Activated T-helper 1 cell treated with anti-CD3 and anti-CD28 coated beads, Interleukin-12 subunit alpha, Interleukin-12 subunit beta, Interleukin-2, Interleukin-4 antibody, amounts not matched to agents 30 ng/mL and 10 ng/mL and 1 ng/mL, durations not matched to agents 14 hours and 24 hours and 36 hours (primary cell): ENCODE results near the gene ZEB2. TPM values are rescaled to one million over a fixed set of nuclear protein-coding genes. Genes with fewer than 3 reads are reported as not detected.
A peak's percentile ranks its signal among the peaks of the same experiment; 100 is the strongest.

ENCODE experiments used
- DNase-seq: peaks from one replicate; pipeline ENCODE4 v3.0.0; 2021; ENCODE audit warnings: low spot score
- H3K27ac Mint-ChIP-seq: one replicate; pipeline ENCODE4 v1.8.0; 2021; ENCODE audit warnings: mild to moderate bottlenecking, mixed read lengths
- H3K27me3 Mint-ChIP-seq: one replicate; pipeline ENCODE4 v1.8.0; 2022; ENCODE audit warnings: mild to moderate bottlenecking, moderate library complexity, mixed read lengths; ENCODE audit not compliant: insufficient read depth
- H3K36me3 Mint-ChIP-seq: one replicate; pipeline ENCODE4 v1.8.0; 2021; ENCODE audit warnings: low read depth, mixed read lengths
- H3K4me1 Mint-ChIP-seq: one replicate; pipeline ENCODE4 v1.8.0; 2021; ENCODE audit warnings: low read depth, mixed read lengths
- H3K4me3 Mint-ChIP-seq: one replicate; pipeline ENCODE4 v1.8.0; 2021; ENCODE audit warnings: mild to moderate bottlenecking, moderate library complexity, mixed read lengths
- H3K9me3 Mint-ChIP-seq: one replicate; pipeline ENCODE4 v1.8.0; 2021; ENCODE audit warnings: mixed read lengths
- intact Hi-C: fragments of 100-400 bp; cut with micrococcal nuclease; formaldehyde crosslinking; loops from one replicate; pipeline ENCODE4 v1.15.1; 2024
- total RNA-seq: library from RNA; stranded (reverse); gene quantifications from 2 replicates; pipeline ENCODE4 v1.2.3, GENCODE V29; 2022

Gene ZEB2
- total RNA-seq, 1 donor from 2014 or later: 27.8 TPM

DNA sequence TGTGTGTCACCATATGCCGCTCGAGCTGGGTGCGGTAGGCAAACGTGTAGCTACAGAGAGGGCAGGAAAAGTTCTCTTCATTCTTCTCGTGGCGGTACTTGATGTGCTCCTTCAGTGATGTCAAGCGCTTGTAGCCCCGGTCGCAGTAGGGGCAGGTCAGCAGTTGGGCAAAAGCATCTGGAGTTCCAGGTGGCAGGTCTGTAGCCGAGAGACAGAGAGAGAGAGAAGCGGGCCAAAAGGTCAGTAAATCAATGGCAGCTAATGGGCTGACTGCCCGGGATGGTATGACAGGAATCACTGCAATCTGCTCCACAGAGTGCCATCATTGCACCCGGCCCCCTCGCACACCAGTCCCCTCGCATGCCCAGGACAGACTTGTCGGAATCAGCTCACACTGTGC lies 116.0 kb downstream of the ZEB2 start:
- no peak for DNase-seq
- Mint-ChIP-seq H3K27ac (no peak overlapping the region), H3K4me1 (peaks cover 6% of the 10 kb centered on the region), H3K4me3 (no peak overlapping the region), H3K9me3 (no peaks in the 10 kb centered on the region), H3K36me3 (peaks cover 20% of the 10 kb centered on the region), H3K27me3 (peaks cover 4% of the 10 kb centered on the region)
- intact Hi-C loops: no loop called here

DNA sequence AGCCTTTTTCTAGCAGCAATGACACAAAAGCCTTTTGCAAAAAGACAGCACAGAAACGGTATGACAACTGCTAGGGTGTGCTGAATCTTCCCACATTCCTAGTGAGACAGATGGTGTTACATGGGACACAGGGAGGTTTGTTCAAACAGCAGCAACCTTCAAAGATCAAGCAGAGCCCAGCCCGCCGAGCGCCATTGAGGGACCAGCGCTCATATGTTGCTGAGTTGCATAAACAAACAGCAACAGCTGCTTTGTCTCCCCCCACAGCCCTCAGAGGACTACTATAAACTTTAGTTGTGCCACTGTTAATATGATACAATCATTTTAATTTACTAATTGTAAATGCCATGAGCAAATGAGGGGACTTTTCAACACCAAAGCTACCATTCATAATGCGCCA lies 117.7 kb downstream of the ZEB2 start:
- intact Hi-C loops: no loop called here
- DNase-seq: no peak
- Mint-ChIP-seq H3K27me3 (peaks cover 4% of the 10 kb centered on the region), H3K36me3 (peaks cover 27% of the 10 kb centered on the region), H3K9me3 (no peaks in the 10 kb centered on the region), H3K27ac (no peak overlapping the region), H3K4me3 (no peak overlapping the region), H3K4me1 (peaks cover 6% of the 10 kb centered on the region)

DNA sequence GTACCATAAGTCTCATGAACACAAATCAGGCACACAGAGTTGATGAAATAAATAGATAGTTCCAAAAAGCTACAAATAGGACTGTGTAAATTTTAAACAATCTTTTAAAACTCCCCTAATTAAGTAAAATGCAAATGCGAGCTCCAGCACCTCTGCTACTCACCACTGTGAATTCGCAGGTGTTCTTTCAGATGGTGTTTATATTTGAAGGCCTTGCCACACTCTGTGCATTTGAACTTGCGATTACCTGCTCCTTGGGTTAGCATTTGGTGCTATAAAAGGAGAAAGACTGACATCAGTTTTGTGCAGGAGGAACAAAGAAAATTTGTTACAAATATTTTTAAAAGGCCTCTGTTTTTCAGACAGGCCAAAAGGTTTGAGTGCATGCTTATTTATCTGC lies 118.9 kb downstream of the ZEB2 start:
- H3K36me3 Mint-ChIP-seq: peaks cover 26% of the 10 kb centered on the region

DNA sequence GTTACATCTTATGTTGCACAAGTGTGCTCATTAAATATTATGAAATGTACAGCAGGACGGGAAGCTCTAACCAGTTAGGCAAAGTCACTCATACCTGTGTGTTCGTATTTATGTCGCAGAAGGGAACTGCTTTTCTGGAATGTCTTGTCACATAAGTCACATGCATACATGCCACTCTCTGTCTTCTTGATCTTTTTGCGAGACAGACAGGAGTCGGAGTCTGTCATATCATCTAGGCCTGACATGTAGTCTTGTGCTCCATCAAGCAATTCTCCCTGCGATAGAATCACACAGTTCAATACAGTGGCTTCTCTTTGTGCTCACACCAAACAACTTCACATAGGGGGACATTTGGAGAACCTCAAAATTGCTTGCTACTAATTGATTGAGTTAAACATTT lies 123.6 kb downstream of the ZEB2 start:
- H3K4me3 Mint-ChIP-seq: no peak overlapping the region
- DNase-seq: no peak
- no peak overlapping the region for H3K27ac Mint-ChIP-seq
- no peaks in the 10 kb centered on the region for H3K4me1 Mint-ChIP-seq
- intact Hi-C loops: no loop called here
- H3K36me3 Mint-ChIP-seq: peaks cover 33% of the 10 kb centered on the region
- H3K9me3 Mint-ChIP-seq: no peaks in the 10 kb centered on the region
- no peaks in the 10 kb centered on the region for H3K27me3 Mint-ChIP-seq

More for the DNA sequence above, 118.9 kb downstream of the ZEB2 start:
- Mint-ChIP-seq H3K4me1 (no peaks in the 10 kb centered on the region), H3K27me3 (no peaks in the 10 kb centered on the region), H3K4me3 (no peak overlapping the region), H3K9me3 (no peaks in the 10 kb centered on the region), H3K27ac (no peak overlapping the region)
- no peak for DNase-seq
- intact Hi-C loops: no loop called here

DNA sequence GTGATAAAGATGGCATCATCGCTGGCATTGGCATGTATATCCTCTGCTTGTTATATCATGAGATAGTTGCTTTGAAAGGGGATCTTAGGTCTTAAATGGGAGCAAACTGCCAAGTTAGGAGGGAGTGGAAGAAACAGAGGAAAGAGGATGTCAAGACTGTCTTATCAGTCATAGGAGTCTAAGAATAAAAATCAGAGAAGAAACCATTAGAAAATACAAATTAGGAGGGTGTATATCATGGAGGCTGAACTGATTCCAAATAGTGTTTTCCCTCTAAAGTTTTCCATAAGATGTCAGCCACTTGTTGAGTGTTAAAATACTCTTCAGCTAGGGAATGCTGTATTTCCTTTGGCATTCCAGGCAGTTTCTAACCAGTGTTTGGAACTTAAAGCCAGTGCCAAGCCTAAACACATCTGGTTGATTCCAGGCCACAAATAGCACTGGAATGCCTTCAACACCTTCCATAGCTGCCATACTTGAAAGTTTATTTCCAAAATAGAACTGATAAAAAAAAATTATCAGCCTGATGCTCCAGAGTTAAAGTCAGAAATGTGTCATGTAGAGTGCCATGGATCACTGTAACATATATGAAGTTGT lies 129.4 kb downstream of the ZEB2 start:
- peaks cover 9% of the 10 kb centered on the region for H3K36me3 Mint-ChIP-seq
- intact Hi-C loops: no loop called here
- H3K4me1 Mint-ChIP-seq: no peaks in the 10 kb centered on the region
- DNase-seq: no peak
- H3K9me3 Mint-ChIP-seq: no peaks in the 10 kb centered on the region
- H3K4me3 Mint-ChIP-seq: no peak overlapping the region
- H3K27me3 Mint-ChIP-seq: peaks cover 3% of the 10 kb centered on the region
- H3K27ac Mint-ChIP-seq: no peak overlapping the region

DNA sequence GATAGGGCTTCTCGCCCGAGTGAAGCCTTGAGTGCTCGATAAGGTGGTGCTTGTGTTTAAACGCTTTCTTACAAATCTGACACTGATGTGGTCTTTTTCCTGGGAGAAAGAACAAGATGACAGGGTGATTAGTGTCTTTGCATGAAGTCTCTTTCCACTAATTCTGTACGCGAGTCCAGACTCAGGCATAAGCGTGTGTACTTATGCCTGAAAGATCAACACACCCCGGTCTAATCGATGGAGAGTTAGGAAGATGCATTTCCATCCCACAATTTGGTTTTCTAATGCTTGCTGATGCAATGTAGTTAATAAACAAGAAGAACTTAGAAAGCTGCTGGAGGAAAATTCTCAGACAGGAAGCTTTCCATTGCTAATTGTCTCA lies 130.0 kb downstream of the ZEB2 start:
- intact Hi-C loops: no loop called here
- no peak for DNase-seq
- peaks cover 7% of the 10 kb centered on the region for H3K36me3 Mint-ChIP-seq
- H3K4me1 Mint-ChIP-seq: no peaks in the 10 kb centered on the region
- no peaks in the 10 kb centered on the region for H3K9me3 Mint-ChIP-seq
- no peak overlapping the region for H3K4me3 Mint-ChIP-seq
- H3K27me3 Mint-ChIP-seq: peaks cover 4% of the 10 kb centered on the region
- no peak overlapping the region for H3K27ac Mint-ChIP-seq

DNA sequence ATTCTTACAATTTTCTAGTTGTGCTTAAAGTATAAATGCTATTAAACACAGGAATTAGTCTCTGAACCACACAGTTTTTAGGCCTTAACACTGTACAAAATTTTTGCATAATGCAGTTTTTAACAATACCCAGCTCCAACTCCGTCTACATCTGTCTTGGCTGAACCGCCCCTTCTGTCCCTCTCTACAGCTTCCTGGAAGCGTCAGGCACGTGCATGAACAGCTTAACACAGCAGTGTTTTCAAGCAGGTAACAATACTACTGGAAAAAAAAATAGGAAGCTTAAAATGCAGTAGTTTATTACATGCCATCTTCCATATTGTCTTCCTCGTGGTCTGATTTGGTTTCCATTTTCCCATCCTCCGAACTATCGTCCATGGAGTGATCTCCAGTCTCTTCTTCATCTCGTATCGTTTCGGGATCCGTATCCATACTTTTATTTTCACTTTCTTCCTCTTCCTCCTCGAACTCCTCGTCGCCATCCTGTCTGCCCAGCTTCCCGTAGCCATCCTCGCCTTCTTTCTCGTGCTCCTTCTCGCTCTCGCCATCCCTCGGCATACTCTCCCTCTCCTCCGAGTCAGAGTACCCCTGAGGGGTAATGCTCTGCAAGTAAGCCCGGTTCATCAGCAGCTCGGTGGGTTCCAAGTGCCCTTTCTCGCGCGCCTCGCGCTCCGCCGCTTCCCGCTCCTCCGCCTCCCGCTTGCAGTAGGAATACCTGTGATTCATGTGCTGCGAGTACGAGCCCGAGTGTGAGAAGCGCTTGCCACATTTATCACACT lies 130.6 kb downstream of the ZEB2 start:
- no peaks in the 10 kb centered on the region for H3K9me3 Mint-ChIP-seq
- intact Hi-C loops: no loop called here
- H3K27ac Mint-ChIP-seq: no peak overlapping the region
- DNase-seq: no peak
- peaks cover 4% of the 10 kb centered on the region for H3K27me3 Mint-ChIP-seq
- H3K36me3 Mint-ChIP-seq: peaks cover 7% of the 10 kb centered on the region
- H3K4me1 Mint-ChIP-seq: no peaks in the 10 kb centered on the region
- H3K4me3 Mint-ChIP-seq: no peak overlapping the region

DNA sequence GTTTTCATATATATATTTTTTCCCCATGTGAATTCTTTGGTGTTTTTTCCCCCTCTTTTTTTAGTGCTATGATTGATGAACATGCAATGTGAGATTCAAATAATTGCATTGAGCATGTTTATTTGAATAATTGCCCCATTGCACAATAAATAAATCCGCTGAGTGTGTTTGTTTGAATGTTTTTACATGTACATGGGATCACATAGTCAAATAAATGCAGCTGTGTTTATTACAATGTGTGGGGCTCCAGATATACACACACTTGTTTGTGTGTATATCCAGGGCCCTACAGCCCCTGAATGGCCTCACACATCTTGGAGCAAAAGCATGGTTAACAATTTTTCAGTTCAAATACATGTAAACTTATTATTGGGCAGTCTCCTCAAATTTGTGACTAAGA lies 134.5 kb downstream of the ZEB2 start:
- H3K27me3 Mint-ChIP-seq: peaks cover 8% of the 10 kb centered on the region
- no peak overlapping the region for H3K27ac Mint-ChIP-seq
- intact Hi-C loops: no loop called here
- H3K36me3 Mint-ChIP-seq: peaks cover 2% of the 10 kb centered on the region
- peaks cover 25% of the 10 kb centered on the region for H3K4me1 Mint-ChIP-seq
- no peaks in the 10 kb centered on the region for H3K9me3 Mint-ChIP-seq
- DNase-seq: no peak
- H3K4me3 Mint-ChIP-seq: no peak overlapping the region

DNA sequence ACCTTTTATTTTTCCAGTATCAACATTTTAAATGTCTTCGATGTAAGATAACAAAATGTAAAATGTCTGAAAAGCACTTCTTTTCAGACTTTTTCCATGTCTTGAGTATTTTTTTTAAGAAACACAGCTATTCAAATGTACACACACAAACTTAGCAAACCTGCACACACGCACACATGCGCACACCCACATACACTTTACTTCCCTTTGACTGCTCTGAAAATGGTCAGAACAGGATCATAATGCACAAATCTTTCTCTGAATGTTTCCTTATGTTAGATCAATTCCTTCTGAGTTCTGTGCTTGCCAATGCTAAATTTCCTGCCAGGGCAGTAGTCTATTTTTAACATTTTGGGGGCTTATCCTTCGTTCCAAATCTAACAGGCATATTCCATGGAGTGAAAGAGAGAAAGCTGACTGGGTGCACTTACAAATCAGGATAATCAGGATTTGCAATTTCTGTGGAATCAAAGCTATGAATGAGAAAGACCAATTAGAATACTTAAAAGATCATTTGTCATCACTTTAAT lies 136.3 kb downstream of the ZEB2 start:
- Mint-ChIP-seq H3K27ac (peak overlapping the region; percentile 3), H3K9me3 (peaks cover 6% of the 10 kb centered on the region), H3K27me3 (peaks cover 8% of the 10 kb centered on the region), H3K36me3 (peaks cover under 1% of the 10 kb centered on the region), H3K4me1 (peaks cover 40% of the 10 kb centered on the region), H3K4me3 (no peak overlapping the region)
- no peak for DNase-seq
- intact Hi-C loops: loop anchor here (1.0 to 5.0 kb wide), 6 partner anchors 25 to 200 kb away; no protein-coding TSS in a partner anchor

DNA sequence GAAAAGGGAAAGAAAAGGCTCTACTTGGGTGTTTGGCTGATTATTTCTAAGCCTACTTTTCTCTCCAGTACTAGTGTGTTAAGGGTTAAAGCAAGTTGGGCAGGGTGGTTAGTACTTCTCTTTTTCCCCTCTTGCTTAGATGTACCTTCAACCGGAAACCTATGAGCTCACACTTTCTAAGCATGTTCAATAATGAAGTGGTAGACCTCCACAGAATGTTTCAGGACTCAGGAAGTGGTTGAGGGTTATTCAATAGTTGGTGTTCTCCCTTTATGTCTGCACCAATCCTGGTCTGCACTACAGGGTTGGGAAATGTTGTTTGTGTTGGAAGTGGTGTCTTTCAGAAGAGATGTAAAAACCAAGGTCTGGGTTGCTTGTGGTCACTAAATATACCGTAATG lies 137.1 kb downstream of the ZEB2 start:
- DNase-seq: peak; percentile 13
- H3K27ac Mint-ChIP-seq: peak overlapping the region; percentile 32

DNA sequence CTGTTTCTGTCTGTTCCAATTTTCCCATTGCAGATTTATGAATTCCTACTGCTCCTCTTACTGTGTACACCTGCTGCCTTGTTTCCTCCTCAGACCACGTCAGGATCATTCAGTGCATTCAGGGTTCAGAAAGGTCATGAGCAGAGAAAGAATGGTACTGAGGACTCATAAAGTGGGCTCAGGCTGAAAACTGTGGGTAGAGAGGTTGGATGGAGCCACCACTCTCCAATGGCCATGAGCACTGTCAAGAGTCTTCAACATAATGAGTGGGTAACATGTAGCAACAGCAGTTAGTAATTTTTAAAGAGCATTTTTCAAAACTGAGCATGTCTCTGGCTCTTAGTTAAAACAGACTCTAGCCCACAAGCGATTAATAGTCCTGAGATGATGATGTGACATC lies 138.2 kb downstream of the ZEB2 start:
- intact Hi-C loops: loop anchor here (2.0 to 5.0 kb wide), 4 partner anchors 33 to 135 kb away; no protein-coding TSS in a partner anchor
- Mint-ChIP-seq H3K4me1 (peaks cover 51% of the 10 kb centered on the region), H3K27me3 (peaks cover 8% of the 10 kb centered on the region), H3K9me3 (peaks cover 6% of the 10 kb centered on the region), H3K4me3 (no peak overlapping the region), H3K27ac (no peak overlapping the region), H3K36me3 (no peaks in the 10 kb centered on the region)
- DNase-seq: no peak

More for the DNA sequence above, 137.1 kb downstream of the ZEB2 start:
- Mint-ChIP-seq H3K36me3 (no peaks in the 10 kb centered on the region), H3K27me3 (peaks cover 8% of the 10 kb centered on the region), H3K4me3 (no peak overlapping the region), H3K9me3 (peaks cover 6% of the 10 kb centered on the region), H3K4me1 (peaks cover 44% of the 10 kb centered on the region)
- intact Hi-C loops: loop anchor here (1.0 to 5.0 kb wide), 6 partner anchors 25 to 200 kb away; no protein-coding TSS in a partner anchor

DNA sequence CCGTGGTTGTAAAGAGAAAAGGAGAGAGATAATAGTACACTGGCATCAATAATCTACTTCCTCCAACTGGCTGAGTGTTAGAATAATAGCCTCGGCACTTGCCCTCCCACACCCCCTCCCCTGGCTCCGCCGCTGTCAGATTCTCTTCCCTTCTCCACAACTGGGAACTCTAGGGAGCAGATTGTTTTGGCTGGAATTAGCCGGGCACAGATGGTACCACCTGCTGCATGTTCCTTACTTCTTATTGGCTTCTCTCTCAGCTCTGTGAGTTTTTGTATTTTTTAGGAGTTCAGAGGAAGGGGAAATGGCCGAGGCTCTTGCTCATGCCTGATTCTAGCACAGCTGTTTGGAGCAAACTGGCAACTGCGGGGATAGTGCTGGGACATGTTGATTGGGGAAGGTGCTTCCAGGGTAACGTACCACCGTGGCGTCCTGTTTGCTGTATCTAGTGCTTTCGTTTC lies 140.0 kb downstream of the ZEB2 start:
- Mint-ChIP-seq H3K4me1 (peaks cover 54% of the 10 kb centered on the region), H3K27me3 (peaks cover 4% of the 10 kb centered on the region), H3K9me3 (peaks cover 6% of the 10 kb centered on the region), H3K27ac (peak overlapping the region; percentile 37), H3K36me3 (no peaks in the 10 kb centered on the region), H3K4me3 (no peak overlapping the region)
- intact Hi-C loops: loop anchor here (5.0 kb wide), 1 partner anchor 118 kb away; no protein-coding TSS in a partner anchor
- no peak for DNase-seq

DNA sequence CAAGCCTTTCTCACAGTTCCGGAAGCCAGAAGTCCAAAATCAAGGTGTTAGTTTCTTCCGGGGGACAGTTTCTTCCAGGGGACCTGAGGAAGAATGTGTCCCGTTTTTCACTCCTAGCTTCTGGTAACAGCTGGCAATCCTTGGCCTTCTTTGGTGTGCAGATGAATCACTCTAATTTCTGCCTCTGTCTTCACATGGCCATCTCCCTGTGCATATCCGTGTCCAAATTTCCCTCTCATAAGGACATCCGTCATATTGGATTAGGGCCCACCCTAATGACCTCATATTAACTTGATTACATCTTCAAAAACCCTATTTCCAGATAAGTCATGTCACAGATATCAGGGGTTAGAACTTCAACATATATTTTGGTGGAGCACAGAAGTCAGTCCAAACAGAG lies 141.4 kb downstream of the ZEB2 start:
- no peak overlapping the region for H3K27ac Mint-ChIP-seq
- intact Hi-C loops: no loop called here
- no peaks in the 10 kb centered on the region for H3K36me3 Mint-ChIP-seq
- H3K4me3 Mint-ChIP-seq: no peak overlapping the region
- peaks cover 62% of the 10 kb centered on the region for H3K4me1 Mint-ChIP-seq
- DNase-seq: no peak
- peaks cover 6% of the 10 kb centered on the region for H3K9me3 Mint-ChIP-seq
- peaks cover 2% of the 10 kb centered on the region for H3K27me3 Mint-ChIP-seq
